NB4 (cell line): ENCODE data around the gene PARM1.

Experiments
- DNase-seq: peaks from one replicate; pipeline ENCODE4 v3.0.0; 2010; ENCODE audit warnings: low read depth
- H3K4me3 ChIP-seq: one replicate; pipeline ENCODE4 v1.5.1; 2011; ENCODE audit warnings: mild to moderate bottlenecking, low read depth, low read length, moderate library complexity
- CTCF ChIP-seq: IDR thresholded peaks from one replicate; pipeline ENCODE4 v1.5.1; 2012; ENCODE audit warnings: low read depth, low read length
- MAX ChIP-seq: IDR thresholded peaks from 2 replicates; pipeline ENCODE4 v1.6.1; 2011; ENCODE audit warnings: low read depth, low read length
- MYC ChIP-seq: IDR thresholded peaks from 2 replicates; pipeline ENCODE4 v1.6.1; 2011; ENCODE audit warnings: low read depth, low read length
- POLR2A ChIP-seq: IDR thresholded peaks from 2 replicates; pipeline ENCODE4 v1.6.1; 2011; ENCODE audit warnings: mild to moderate bottlenecking; ENCODE audit not compliant: insufficient read length; ENCODE audit errors: extremely low read depth

The PARM1 gene

GRCh38 chr4:75037252-75037651, 104.3 kb downstream of the PARM1 start:
- no peak for DNase-seq
- H3K4me3 ChIP-seq: no peak overlapping the region
- TF ChIP-seq CTCF (no peak), POLR2A (no peak), MAX (no peak), MYC (no peak)

GRCh38 chr4:75038376-75038775, 105.5 kb downstream of the PARM1 start:
- DNase-seq: no peak
- TF ChIP-seq MAX: no peak
- no peak for TF ChIP-seq CTCF
- no peak for TF ChIP-seq MYC
- TF ChIP-seq POLR2A: no peak
- no peak overlapping the region for H3K4me3 ChIP-seq

- DNase-seq: no peak
- TF ChIP-seq MYC (no peak), MAX (no peak), POLR2A (no peak), CTCF (no peak)
- no peak overlapping the region for H3K4me3 ChIP-seq
These were observed 107.8 kb downstream of the PARM1 start for GRCh38 chr4:75040703-75041102.

- no peak overlapping the region for H3K4me3 ChIP-seq
- no peak for DNase-seq
- TF ChIP-seq POLR2A (no peak), CTCF (no peak), MYC (no peak), MAX (no peak)
These were observed 109.8 kb downstream of the PARM1 start for GRCh38 chr4:75042601-75043208.

- no peak overlapping the region for H3K4me3 ChIP-seq
- TF ChIP-seq MAX: no peak
- TF ChIP-seq CTCF: no peak
- TF ChIP-seq MYC: no peak
- TF ChIP-seq POLR2A: no peak
- DNase-seq: no peak
These were observed 113.3 kb downstream of the PARM1 start for GRCh38 chr4:75046226-75046625.

GRCh38 chr4:75046641-75047040, 113.7 kb downstream of the PARM1 start:
- no peak overlapping the region for H3K4me3 ChIP-seq
- TF ChIP-seq POLR2A: no peak
- TF ChIP-seq MAX: no peak
- TF ChIP-seq CTCF: no peak
- TF ChIP-seq MYC: no peak
- no peak for DNase-seq
